Measurements from ENCODE around the gene PLEKHM2.

Gene PLEKHM2

GRCh38 chr1:15750924-15751323 is 66.8 kb downstream of the PLEKHM2 start:
- no peak overlapping the region for H3K27ac ChIP-seq (ENCODE audit: low read length)
- no peak overlapping the region for H2AFZ ChIP-seq (ENCODE audit: low read depth, low read length)
- ATAC-seq (ENCODE audit: insufficient read depth, low read depth) (no peak), DNase-seq (no peak)
- no peaks in the 10 kb centered on the region for H4K20me1 ChIP-seq (ENCODE audit: insufficient read depth, low read length)
- no peak overlapping the region for H3K4me3 ChIP-seq (ENCODE audit: low read depth in 1 of 2, low read length in 2 of 2)
- no peaks in the 10 kb centered on the region for H3K79me2 ChIP-seq (ENCODE audit: insufficient read depth, low read length)
- no peaks in the 10 kb centered on the region for H3K4me1 ChIP-seq (ENCODE audit: insufficient read depth, low read length)
- TF ChIP-seq CTCF (IDR thresholded peaks at IDR 0.05; ENCODE audit: borderline replicate concordance, extremely low read depth, low read length, poor library complexity, severe bottlenecking) (no peak), EZH2 (IDR thresholded peaks at IDR 0.05; ENCODE audit: borderline replicate concordance, low read depth, low read length, severe bottlenecking) (no peak)
- no peak overlapping the region for H3K9ac ChIP-seq (ENCODE audit: low read depth, low read length)
- no peaks in the 10 kb centered on the region for H3K9me3 ChIP-seq (ENCODE audit: insufficient read depth, low read length, severe bottlenecking)
- no peak overlapping the region for H3K4me2 ChIP-seq (ENCODE audit: insufficient read depth, low read length)
- no peaks in the 10 kb centered on the region for H3K27me3 ChIP-seq (ENCODE audit: insufficient read depth, low read length, poor library complexity)
- no peaks in the 10 kb centered on the region for H3K36me3 ChIP-seq (ENCODE audit: insufficient read depth, low read length)

GRCh38 chr1:15751717-15752116 is 67.6 kb downstream of the PLEKHM2 start:
- no peak for TF ChIP-seq EZH2 (IDR thresholded peaks at IDR 0.05; ENCODE audit: borderline replicate concordance, low read depth, low read length, severe bottlenecking)
- TF ChIP-seq CTCF (IDR thresholded peaks at IDR 0.05; ENCODE audit: borderline replicate concordance, extremely low read depth, low read length, poor library complexity, severe bottlenecking), result no peak
- Histone ChIP-seq H4K20me1 (ENCODE audit: insufficient read depth, low read length) (no peaks in the 10 kb centered on the region), H3K4me1 (ENCODE audit: insufficient read depth, low read length) (no peaks in the 10 kb centered on the region), H3K27ac (ENCODE audit: low read length) (no peak overlapping the region), H3K27me3 (ENCODE audit: insufficient read depth, low read length, poor library complexity) (no peaks in the 10 kb centered on the region), H3K9me3 (ENCODE audit: insufficient read depth, low read length, severe bottlenecking) (no peaks in the 10 kb centered on the region), H3K79me2 (ENCODE audit: insufficient read depth, low read length) (no peaks in the 10 kb centered on the region), H2AFZ (ENCODE audit: low read depth, low read length) (no peak overlapping the region), H3K4me2 (ENCODE audit: insufficient read depth, low read length) (no peak overlapping the region), H3K9ac (ENCODE audit: low read depth, low read length) (no peak overlapping the region), H3K36me3 (ENCODE audit: insufficient read depth, low read length) (no peaks in the 10 kb centered on the region), H3K4me3 (ENCODE audit: low read depth in 1 of 2, low read length in 2 of 2) (no peak overlapping the region)
- DNase-seq, result no peak
- ATAC-seq (ENCODE audit: insufficient read depth, low read depth), result no peak

GRCh38 chr1:15753776-15754175 is 69.7 kb downstream of the PLEKHM2 start:
- no peaks in the 10 kb centered on the region for H3K4me1 ChIP-seq (ENCODE audit: insufficient read depth, low read length)
- H3K4me3 ChIP-seq (ENCODE audit: low read depth in 1 of 2, low read length in 2 of 2), result no peak overlapping the region
- no peak overlapping the region for H3K4me2 ChIP-seq (ENCODE audit: insufficient read depth, low read length)
- H3K79me2 ChIP-seq (ENCODE audit: insufficient read depth, low read length), result no peaks in the 10 kb centered on the region
- DNase-seq (no peak), ATAC-seq (ENCODE audit: insufficient read depth, low read depth) (no peak)
- H2AFZ ChIP-seq (ENCODE audit: low read depth, low read length), result no peak overlapping the region
- H3K9me3 ChIP-seq (ENCODE audit: insufficient read depth, low read length, severe bottlenecking), result no peaks in the 10 kb centered on the region
- H3K27me3 ChIP-seq (ENCODE audit: insufficient read depth, low read length, poor library complexity), result no peaks in the 10 kb centered on the region
- H3K9ac ChIP-seq (ENCODE audit: low read depth, low read length), result no peak overlapping the region
- TF ChIP-seq CTCF (IDR thresholded peaks at IDR 0.05; ENCODE audit: borderline replicate concordance, extremely low read depth, low read length, poor library complexity, severe bottlenecking) (no peak), EZH2 (IDR thresholded peaks at IDR 0.05; ENCODE audit: borderline replicate concordance, low read depth, low read length, severe bottlenecking) (no peak)
- no peaks in the 10 kb centered on the region for H4K20me1 ChIP-seq (ENCODE audit: insufficient read depth, low read length)
- no peak overlapping the region for H3K27ac ChIP-seq (ENCODE audit: low read length)
- no peaks in the 10 kb centered on the region for H3K36me3 ChIP-seq (ENCODE audit: insufficient read depth, low read length)

Measured in DND-41 (cell line).